AML-193 (cell line): ENCODE data around the gene GBGT1.
A peak's percentile ranks its signal among the peaks of the same experiment; 100 is the strongest.
"Not testable (repeated sequence)": the region's sequence is repeated elsewhere in the genome, so short reads cannot be mapped to it uniquely, and the experiment has no call there.

ENCODE experiments used
- DNase-seq, 2 experiments: peaks; one replicate each; lab custom pipeline; 2025; lab: John Stamatoyannopoulos, UW

The GBGT1 gene

DNA sequence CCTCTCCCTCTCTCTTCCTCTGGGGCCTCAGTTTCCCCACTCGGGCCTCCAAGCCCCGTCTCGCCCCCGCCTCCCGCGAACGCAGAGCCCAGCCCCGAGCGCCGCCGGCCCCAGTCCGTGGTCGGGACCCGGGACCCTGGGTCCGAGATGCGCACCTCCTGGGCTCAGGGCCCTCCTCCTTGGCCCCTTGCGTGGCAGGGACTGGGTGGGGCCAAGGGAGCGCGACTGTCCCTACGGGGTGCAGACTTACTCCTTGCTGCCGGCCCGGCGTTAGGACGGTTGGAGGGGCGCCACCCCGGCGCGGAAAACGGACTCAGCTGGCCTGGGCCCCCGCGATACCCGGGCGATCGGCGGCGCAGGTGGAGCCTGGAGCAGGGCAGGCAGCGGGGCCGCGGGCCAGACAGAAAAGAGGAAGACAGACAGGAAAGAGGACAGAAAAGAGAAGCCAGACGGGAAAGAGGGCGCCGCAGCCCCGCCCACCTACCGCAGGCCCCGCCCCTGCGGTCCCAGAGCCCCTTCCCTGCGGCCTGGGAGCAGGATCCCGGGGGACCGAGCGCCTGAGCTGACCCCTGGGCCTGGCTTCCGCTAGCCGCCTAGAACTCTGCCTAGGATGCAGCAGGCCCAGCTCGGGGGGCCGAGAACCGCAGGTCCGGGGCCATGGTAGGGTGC lies at the start of gene GBGT1:
Gene GBGT1, minus strand, starts transcription at position 411 of the 669 bp plus-strand sequence. CDS start 1,502 bp downstream, outside the sequence.
- DNase-seq, result peak; percentile 66 to 68

DNA sequence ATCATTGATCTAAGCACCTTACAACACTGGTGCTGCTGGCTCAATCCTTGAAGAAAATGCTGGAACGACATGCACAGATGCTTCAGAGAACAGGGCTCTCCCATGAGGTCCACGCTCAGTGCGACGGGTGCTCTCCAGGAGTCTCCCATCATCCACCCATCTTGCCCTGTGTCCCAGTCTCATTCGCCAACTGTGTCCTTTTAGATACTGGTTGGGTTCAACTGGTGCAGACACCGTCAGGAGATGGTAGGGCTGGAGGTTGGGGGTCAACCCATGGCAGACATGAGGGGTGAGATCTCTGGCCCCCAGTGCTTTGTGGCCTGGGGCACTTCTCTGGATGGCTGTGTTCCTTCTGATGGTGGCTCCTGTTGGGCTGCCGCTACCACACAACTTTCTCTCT lies 46.9 kb upstream of the GBGT1 start:
- DNase-seq, result no peak

DNA sequence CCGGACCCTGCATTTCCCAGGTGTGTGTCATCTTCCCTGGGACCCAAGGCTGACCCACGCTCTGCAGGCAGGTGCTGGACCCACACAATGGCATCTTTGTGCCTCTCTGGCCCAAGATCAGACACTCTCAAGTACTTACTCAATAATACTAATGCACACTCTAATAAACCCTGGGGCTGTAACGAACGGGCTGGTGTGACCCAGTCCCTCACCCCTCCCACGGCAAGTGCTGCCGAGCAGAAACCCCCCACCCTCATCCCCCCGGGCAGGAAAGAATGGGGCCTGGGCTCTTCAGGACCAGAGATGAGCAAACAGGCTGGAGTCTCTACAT lies 46.5 kb upstream of the GBGT1 start:
- no peak for DNase-seq

DNA sequence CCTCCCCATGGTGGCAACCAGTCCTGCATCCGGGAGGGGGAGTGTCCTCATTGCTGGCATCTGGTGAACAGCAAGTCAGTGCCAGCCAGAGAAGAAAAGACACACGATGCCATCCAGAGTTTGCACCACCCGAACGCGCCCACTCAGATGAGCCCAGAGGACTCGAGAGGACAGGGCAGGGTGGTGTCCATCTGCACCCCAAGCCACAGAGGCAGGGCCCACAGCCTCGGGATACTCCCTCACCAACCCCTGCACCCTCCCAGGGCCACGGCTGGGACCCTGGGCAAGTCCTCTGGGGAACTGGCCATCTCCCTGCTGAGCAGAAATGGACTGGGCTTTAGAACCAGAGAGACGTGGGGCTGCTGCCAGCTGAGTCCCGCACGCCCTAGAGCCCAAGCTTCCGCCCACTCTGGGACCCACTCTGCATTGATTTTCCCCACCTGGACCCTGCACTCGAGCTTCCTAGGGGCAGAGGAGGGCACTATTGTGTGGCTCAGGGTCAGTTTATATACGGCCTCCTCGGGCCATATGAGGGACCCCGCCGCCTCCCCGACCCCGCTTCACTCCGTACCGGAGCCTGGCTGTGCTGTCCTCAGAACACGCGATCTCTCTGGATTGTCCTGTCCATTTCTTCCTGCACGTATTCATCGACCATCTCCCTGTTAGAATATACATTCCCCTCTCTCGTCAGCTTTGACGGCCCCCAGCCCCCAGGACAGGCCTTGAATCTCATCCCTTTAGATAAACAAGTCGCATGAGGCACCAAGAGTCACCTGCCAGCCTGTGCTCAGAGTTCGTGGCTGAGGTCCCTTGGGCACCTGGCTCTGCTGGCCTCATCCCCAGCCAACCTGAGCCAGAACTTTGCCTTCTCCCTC lies 45.9 kb upstream of the GBGT1 start:
- DNase-seq, result not testable (repeated sequence)

DNA sequence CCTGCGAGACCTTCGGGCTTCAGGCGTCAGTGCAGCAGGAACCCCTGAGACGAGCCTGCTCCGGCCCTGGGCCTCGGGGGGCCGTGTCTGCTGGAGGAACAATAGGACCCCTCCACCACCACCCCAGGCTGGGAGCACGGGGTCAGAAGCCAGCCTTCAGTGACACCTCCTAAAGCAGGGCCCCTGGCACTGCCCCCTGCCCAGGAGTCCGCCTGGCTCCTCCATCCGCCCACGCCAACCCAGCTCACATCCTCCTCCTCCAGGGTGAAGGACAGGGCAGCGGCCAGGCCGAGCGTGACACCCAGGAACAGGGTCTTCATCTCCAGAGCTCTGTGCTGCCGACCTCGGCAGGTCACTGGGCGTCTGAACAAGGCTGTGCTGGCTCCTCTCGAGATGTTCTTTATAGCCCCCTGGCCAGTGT lies 45.2 kb upstream of the GBGT1 start, which contains the start of gene OBP2B:
Gene OBP2B, minus strand, starts transcription at position 371 of the 421 bp plus-strand sequence. Its CDS starts 51 bp downstream, at position 320.
- DNase-seq, result not testable (repeated sequence)

DNA sequence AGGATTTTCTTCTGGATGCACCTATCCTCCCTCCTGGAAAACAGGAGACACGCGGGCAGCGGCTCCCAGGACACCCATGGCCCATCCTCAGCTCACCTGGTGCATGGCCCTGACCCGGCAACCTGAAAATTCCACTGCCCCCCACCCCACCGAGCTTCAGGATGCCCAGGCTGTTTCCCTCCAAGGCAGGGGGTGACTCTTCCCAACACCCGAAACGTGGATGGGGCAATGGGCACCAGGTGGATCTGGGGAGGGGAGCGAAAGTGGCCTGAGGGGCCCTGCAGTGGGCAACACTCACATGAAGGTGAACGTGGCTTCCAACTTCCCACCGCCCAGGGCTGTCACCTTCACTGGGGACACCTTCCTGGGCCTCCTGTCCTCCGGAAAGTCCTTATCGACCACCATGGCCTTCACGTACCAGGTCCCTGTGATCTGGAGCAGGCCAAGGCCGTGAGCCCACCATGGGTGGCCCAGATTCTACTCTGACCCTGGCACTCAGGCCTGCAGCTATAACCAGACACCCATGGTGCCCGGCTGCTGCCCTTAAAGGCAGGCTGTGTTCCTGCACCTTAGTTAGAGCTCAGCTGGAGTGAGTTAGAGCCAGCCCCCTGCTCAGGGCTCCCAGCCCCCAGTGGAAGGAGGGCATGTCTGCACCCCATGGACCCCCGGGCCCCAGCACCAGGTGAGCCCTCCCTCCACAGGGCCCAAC lies 44.6 kb upstream of the GBGT1 start:
- not testable (repeated sequence) for DNase-seq

DNA sequence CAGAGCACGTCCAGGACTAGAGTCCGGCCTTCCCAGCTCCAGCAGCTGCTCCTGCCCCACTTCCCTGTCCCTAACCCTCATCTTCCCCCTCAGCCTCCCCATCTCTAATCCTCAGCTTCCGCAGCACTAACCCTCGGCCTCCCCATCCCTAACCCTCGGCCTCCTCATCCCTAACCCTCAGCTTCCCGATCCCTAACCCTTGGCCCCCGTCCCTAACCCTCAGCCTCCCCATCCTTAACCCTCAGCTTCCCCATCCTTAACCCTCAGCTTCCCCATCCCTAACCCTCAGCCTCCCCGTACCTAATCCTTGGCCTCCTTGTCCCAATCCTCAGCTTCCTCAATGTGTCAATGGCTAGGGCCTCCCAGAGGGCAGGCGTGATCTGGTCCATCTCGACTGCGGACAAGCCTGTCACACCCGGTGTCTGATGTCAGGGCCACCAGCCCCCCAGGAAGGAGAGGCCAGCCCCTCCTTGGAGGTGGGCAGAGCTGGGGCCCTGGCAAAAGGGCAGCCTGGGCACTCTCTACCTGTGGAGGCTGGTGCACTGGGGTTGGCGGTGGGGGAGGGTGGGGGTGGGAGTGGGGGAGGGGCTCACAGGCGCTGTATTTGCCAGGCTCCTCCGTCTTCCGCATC lies 43.9 kb upstream of the GBGT1 start:
- no peak for DNase-seq

DNA sequence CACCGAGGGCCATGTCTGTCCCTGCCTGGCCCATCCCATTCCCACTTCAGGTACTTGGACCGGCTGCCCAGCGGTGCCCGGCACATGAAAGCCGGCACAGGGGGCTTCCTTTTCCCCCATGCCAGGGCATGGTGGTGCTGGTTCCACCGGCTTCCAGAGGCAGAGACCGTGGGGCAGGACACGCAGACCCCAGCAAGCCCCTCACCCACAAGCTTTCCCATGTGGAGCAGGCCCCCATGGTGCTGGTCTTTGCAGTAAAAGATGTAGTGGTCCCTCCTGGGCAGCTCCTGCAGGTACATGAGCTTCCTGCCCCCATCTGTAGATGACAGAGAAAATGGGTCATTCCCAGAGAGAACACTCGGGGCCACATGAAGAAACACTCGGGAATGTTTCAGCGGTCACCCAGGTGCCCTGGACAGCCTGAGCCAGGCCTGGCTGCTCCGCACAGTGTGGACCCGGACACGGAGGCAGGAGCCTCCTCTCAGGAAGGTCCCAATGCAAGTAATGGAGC lies 43.4 kb upstream of the GBGT1 start:
- DNase-seq, result no peak

DNA sequence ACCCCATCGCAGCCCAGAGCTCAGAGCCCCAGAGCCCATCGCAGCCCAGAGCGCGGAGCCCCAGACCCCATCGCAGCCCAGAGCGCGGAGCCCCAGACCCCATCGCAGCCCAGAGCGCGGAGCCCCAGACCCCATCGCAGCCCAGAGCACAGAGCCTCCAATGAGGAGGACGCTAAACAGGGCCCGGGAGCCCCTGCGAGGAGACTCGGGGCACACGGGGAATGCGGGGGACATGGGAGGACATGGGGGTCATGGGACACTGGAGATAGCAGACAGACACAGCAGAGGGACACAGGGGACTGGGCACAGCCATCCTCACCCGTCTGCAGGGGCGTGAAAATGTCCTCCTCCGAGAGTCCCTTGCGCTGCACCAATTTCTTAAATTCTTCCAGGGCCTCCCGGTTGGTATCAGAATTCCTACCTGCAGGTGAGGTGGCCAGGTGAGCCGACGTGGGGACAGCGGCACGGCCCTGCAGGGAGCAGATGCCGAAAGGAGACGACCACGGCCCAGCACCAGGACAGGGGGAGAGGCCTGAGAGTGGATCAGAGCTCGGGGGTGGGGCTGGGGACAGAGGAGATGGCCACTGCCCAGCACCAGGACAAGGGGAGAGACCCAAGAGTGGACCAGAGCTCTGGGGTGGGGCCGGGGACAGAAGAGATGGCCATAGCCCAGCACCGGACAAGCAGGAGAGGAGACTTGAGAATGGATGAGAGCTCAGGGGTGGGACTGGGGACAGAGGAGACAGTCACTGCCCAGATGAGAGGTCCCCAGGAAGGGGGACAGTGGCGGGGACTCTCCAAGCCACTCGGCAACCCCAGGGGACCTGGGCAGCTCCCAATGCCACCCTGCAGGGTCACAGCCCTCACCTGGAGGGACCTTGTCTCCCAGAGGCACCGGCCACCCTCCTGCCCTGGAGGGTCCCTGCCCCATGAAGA lies 42.5 kb upstream of the GBGT1 start:
- DNase-seq, result no peak

DNA sequence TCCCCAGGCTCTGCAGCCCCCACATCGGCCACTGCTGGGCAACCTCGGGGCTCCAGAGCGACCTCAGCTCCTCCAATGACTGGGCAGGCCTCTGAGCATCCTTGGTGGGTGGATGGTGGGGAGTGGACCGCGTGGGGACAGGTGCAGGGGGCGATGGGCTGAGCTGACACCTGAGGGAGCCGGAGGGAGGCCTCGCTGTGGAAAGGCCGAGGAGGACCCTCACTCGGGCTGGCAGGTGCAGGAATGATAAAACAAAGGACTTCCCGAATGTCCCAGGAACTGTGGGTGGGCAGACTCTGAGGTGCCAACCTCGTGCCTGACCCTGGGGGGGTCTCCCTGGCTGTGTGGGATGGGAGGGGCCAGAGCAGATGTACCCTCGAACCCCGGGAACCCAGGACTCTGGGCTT lies 41.8 kb upstream of the GBGT1 start:
- not testable (repeated sequence) for DNase-seq

DNA sequence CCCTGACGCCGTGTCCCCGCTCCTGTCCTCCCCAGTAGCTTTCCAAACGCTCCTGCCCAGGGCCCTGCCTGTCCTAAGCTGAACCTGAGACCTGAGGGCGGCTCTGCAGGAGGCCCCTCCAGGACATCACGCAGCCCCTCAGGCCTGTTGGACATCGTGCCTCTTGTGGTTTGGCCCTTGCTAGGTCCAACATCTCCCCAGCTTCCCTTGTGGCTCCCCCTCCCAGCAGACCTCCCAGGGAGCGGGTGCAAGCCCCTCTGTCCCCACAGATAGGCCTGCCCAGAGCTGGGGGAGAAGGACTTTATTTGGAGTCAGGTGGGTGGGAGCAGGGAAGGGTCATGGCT lies 41.3 kb upstream of the GBGT1 start:
- no peak for DNase-seq

DNA sequence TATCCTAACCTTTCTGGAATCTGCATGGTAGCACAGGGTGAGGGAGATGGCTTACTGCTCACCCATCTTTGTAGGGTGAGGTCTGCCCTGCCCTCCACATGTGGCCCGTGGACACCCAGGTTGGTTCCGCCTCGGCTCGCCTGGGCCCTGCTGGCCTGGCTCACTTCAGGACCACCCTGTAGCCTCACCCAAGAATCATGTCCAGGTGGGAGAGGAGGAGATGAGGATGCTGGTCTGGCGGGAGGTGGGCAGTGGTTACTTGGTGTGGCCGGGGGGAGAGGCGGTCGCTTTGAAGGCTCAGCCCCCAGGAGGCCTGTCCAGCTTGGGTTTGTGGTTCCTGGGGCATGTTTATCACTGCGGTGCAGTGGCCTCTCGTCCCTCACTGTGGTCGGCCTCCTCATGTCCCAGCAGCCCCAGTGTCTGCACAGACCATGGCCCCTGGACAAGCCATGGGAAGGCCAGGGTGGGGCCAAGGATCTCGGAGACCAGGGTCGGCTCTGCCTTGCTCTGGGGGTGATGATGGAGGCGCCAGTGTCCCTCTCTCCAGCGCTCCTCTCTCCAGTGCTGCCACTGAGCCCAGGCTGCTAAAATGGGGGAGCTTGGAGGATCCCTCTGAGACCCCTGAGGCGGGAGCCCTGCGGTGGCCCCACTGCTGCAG lies 40.8 kb upstream of the GBGT1 start:
- DNase-seq, result no peak

DNA sequence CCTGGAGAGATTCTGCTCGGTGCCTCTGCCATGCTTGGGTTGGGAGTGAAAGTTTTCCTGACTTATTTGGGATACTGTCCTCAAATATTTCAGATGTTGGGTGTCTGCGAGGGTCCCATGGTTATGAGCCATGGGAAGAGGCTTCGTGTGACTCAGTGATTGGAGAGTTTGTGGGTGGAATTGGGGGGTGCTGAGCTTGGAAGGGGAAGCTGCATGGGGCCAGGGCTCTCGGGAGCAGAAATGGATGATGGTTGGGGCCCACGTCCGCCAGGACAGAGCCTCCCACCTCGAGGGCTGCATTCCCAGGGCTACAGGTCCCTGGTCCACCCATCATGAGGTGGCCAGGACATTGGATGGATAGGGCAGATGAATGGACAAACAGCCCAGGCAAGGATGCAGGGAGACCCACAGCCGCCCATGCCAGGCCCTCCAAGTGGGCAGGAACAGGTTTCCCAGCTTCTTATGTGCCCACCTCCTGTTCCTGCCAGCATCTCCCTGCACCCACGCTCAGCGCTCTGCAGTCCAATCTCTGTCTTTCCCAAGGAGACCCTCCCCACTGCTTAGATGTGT lies 39.9 kb upstream of the GBGT1 start:
- no peak for DNase-seq

DNA sequence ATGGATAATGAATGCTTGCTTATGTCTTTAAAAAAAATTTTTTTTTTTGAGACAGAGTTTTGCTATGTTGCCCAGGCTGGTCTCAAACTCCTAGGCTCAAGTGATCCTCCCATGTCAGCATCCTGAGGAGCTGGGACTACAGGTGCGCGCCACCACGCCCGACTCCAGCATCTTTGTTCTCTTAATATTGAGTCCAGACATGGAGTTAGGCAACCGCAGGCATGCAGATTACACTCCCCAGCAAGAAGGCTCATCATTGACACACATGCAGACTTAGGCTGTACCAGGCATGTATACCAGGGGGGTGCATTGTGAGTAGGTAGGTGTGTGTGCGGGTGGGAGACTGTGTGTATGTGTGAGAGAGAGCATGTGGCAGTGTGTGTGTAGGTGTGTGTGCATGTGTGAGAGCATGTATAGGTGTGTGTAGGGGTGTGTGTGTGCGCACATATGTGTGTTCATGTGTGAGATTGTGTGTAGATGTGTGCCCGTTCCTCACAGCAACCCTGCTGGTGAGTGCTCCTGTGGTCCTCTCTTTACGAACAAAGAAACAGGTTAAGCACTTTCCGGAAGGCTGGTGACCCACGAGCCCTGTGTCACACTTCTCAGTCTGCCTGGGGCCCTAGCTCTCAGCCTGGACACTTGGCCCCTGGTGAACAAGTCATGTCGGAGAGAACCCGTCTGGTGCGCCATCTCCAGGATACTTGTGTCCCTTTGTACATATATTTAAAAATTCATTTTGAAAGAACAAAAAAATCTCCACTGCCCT lies 39.2 kb upstream of the GBGT1 start:
- DNase-seq, result no peak

DNA sequence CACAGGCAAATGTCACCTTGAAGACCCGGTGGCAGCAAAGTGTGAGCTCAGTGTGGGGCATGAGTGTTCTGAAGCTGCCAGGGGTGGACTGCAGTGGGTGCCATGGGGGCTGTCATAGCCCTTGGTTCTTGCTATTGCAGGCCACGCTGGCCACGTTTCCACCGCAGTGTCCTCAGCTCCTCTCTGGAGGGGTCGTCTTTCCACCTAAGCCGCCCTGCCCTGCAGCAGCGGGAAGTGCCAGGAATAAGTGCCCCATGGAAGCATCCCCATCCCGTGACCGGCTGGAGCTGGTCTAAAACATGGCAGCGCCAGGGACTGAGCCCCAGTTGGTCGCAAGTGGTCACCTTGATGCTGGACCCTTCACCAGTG lies 38.4 kb upstream of the GBGT1 start:
- no peak for DNase-seq

DNA sequence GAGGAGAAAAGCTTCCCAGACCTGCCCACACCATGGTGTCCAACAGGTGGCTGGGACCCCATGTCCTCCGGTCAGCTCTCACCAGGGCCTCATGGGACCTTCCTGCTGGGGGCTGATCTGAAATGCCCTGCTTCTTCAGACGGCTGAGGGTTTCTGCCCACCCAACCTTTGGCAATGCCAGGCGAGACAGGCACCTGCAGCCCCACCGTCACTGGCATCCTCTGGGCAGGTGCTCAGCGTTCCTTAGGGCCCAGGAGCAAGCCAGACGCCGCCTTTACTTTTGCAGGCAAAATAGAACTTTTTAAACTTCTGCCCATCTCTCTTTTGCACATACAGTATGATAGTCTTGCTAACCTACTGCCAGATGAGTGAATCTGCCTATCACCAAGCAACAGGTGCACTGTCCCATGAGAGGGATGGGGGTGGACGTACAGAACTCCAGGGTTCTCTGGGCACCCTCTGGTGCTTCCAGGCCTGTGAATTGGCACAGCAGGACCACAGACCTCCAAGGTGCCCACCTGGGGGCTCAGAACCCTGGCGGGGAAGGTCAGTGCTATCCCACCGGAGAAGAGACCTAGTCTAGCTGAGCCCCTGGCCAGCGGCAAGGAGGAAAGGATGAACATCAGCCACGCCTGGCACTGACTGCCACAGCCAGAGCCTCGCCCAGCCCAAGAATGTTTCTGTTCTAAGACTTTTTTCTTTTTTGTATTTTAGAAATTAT lies 37.9 kb upstream of the GBGT1 start:
- no peak for DNase-seq

DNA sequence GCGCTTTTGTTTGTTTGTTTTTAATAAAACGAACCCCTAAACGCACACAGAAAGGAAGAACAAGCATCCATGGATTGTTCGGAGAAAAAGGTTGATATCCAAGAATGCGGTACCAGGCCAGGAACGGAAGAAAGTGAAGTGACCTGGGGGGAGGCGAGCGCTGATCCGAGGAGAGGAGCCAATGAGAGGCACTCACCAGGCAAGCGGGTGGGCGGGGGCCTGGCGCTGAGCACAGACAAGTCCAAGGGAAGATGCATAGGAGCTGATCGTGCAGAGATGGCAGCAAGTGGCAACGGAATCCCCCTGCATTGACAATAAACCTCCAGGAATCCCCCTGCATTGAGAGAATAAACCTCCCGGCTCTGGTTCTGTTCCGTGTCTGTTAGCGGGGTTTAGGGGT lies 36.9 kb upstream of the GBGT1 start:
- DNase-seq, result no peak

DNA sequence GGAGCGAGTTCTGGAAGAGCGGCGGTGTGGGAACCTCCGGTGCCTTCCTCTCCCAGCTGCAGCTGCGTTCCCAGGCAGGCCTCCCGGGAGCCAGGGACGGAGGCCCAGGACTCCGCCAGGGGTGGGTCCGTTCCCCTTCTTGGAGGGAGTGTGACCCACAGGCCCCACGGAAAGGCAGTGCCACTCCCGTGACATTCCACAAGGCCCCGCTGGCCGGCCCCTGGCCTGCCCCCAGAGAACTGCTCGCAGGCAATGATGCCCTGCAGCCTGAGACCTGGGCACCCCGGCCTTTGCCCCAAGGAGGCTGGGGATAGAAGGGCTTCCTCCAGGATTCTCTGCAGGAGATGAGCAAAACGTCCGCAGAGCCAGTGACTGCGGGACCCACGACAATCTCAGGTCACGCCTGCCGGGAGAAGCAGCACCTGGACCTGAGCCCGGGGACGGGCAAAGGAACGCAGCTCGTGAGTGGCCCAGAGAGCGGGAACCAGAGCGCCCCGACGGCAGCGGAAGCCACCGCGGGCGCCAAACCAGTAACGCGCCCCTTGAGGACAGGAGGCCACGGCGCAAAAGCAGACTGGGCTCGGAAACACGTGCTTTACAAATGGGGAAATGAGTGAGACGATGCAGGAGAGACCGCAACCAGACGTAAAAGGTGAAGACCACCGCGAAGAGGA lies 36.1 kb upstream of the GBGT1 start:
- no peak for DNase-seq
